Raji (cell line): Measurements from ENCODE around the gene CDK14.

Source experiments
- POLR2A ChIP-seq: IDR thresholded peaks from 2 replicates; pipeline ENCODE4 v1.6.1; 2011; ENCODE audit warnings: low read depth, low read length, control low read depth; ENCODE audit not compliant: insufficient read depth

Gene CDK14

GRCh38 chr7:90839316-90839715 is 243.2 kb downstream of the CDK14 start:
- TF ChIP-seq POLR2A = no peak

- no peak for TF ChIP-seq POLR2A
These were observed 243.7 kb downstream of the CDK14 start for GRCh38 chr7:90839727-90840291.

- no peak for TF ChIP-seq POLR2A
These were observed 245.8 kb downstream of the CDK14 start for GRCh38 chr7:90841759-90842429.

GRCh38 chr7:90842430-90842788 is 246.3 kb downstream of the CDK14 start:
- no peak for TF ChIP-seq POLR2A

GRCh38 chr7:90843472-90843871 is 247.4 kb downstream of the CDK14 start:
- TF ChIP-seq POLR2A = no peak

- no peak for TF ChIP-seq POLR2A
These were observed 248.3 kb downstream of the CDK14 start for GRCh38 chr7:90844421-90844820.

- TF ChIP-seq POLR2A = no peak
These were observed 250.1 kb downstream of the CDK14 start for GRCh38 chr7:90846192-90846591.

- TF ChIP-seq POLR2A = no peak
These were observed 253.9 kb downstream of the CDK14 start for GRCh38 chr7:90850066-90850465.

- no peak for TF ChIP-seq POLR2A
These were observed 254.3 kb downstream of the CDK14 start for GRCh38 chr7:90850471-90850870.

GRCh38 chr7:90853205-90853604 is 257.1 kb downstream of the CDK14 start:
- TF ChIP-seq POLR2A = no peak

GRCh38 chr7:90856351-90857070 is 260.4 kb downstream of the CDK14 start:
- TF ChIP-seq POLR2A = no peak

GRCh38 chr7:90857603-90858002 is 261.5 kb downstream of the CDK14 start:
- no peak for TF ChIP-seq POLR2A

GRCh38 chr7:90858546-90858945 is 262.4 kb downstream of the CDK14 start:
- no peak for TF ChIP-seq POLR2A

- no peak for TF ChIP-seq POLR2A
These were observed 263.4 kb downstream of the CDK14 start for GRCh38 chr7:90859521-90859920.

- no peak for TF ChIP-seq POLR2A
These were observed 268.0 kb downstream of the CDK14 start for GRCh38 chr7:90864088-90864487.

GRCh38 chr7:90869335-90869734 is 273.2 kb downstream of the CDK14 start:
- no peak for TF ChIP-seq POLR2A
